ENCODE data around the gene ITGA1. TPM values are rescaled to one million over a fixed set of nuclear protein-coding genes. Genes with fewer than 3 reads are reported as not detected.

Gene ITGA1
- total and polyA plus RNA-seq, 2 of the 8 experiments (the other 6 are each of a cell fraction or from before 2014, with no cell fraction given), result 2.3 to 9.0 TPM

DNA sequence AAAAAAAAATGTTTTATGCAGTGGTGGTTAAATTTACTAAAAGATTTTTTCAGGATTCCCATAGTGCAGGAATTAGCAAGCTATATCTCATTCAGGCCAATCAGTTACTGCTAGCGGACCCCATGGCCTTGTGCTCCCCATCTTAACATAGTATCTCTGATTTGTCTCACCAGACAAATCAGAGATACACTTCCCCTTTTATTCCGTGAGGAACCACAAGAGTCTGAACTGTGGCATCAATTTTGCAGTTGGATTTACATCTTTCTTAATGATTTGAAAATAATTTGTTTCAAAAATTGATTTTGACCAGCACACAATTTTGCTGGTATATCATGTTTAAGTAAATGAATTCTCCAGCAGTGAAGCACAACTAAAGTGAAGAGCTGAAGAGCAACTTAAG is 17.9 kb downstream of the ITGA1 start:
- no peak overlapping the region for H3K9ac ChIP-seq (replicated peaks in 1 of 4; ENCODE audit: extremely low read depth in 1 of 4, low read depth in 3 of 4, low read length in 3 of 4)
- H3K27ac ChIP-seq (ENCODE audit: low read depth, low read length), result no peak overlapping the region
- no peak overlapping the region for H3K14ac ChIP-seq (ENCODE audit: insufficient read length)
- no peaks in the 10 kb centered on the region for H3K27me3 ChIP-seq (replicated peaks in 1 of 4; ENCODE audit: control insufficient read depth in 3 of 4, extremely low read depth in 1 of 4, insufficient read depth in 3 of 4, low read length in 3 of 4)
- H3K36me3 ChIP-seq (ENCODE audit: control insufficient read depth in 2 of 4, insufficient read depth in 4 of 4, low read length in 3 of 4), result peaks cover 0 to 14% (median 3%) of the 10 kb centered on the region in 4 experiments; a peak in 2 of 8 replicates
- H2AK5ac ChIP-seq (ENCODE audit: low read depth, low read length), result no peak overlapping the region
- no peak overlapping the region for H2BK20ac ChIP-seq (ENCODE audit: low read length)
- H3K79me1 ChIP-seq (ENCODE audit: low read depth, low read length), result no peaks in the 10 kb centered on the region; the same call in 1 of the 2 replicates
- DNase-seq (ENCODE audit: low read depth in 1 of 2, low spot score in 2 of 2) (no peak), FAIRE-seq (no peak)
- H3K18ac ChIP-seq (ENCODE audit: extremely low read depth, low read length), result no peak overlapping the region
- H3K23ac ChIP-seq (ENCODE audit: insufficient read length), result no peak overlapping the region
- peaks cover 6 to 8% of the 10 kb centered on the region in 2 experiments for H4K20me1 ChIP-seq (replicated peaks in 1 of 2; ENCODE audit: control insufficient read depth in 1 of 2, insufficient read depth in 2 of 2, low read length in 2 of 2)
- no peak overlapping the region for H3K56ac ChIP-seq (replicated peaks; ENCODE audit: insufficient read length, low read depth, low read length)
- ChIA-PET POLR2A (ENCODE audit: partially characterized antibody) (no interaction called here), CTCF (ENCODE audit: partially characterized antibody) (interaction anchor here (0.7 kb wide), 1 partner anchor 26 kb away, joined by 3 read pairs; no protein-coding TSS in a partner anchor)
- H2BK15ac ChIP-seq (ENCODE audit: low read length), result no peak overlapping the region
- no peak overlapping the region for H4K8ac ChIP-seq (ENCODE audit: extremely low read depth, insufficient read depth, low read length)
- H2BK5ac ChIP-seq (ENCODE audit: low read depth, low read length), result no peak overlapping the region
- no peak overlapping the region for H3K4me2 ChIP-seq (ENCODE audit: insufficient read depth in 1 of 2, low read depth in 2 of 2, low read length in 2 of 2)
- H3K4ac ChIP-seq (replicated peaks; ENCODE audit: insufficient read length, low read depth, low read length), result no peak overlapping the region
- peaks cover 0 to 5% (median 2%) of the 10 kb centered on the region in 4 experiments; a peak in 4 of 7 replicates for H3K4me1 ChIP-seq (replicated peaks in 1 of 4; ENCODE audit: control insufficient read depth in 3 of 4, insufficient read depth in 4 of 4, low read length in 3 of 4)
- no peak overlapping the region for H2BK120ac ChIP-seq (replicated peaks; ENCODE audit: low read depth, low read length)
- WGBS, 2 experiments (ENCODE audit: extremely low coverage in 1 of 2, insufficient coverage in 1 of 2, insufficient read length in 1 of 2, insufficient replicate concordance in 2 of 2, low coverage in 1 of 2, low lambda C conversion rate in 2 of 2, missing lambda C conversion rate in 1 of 2), result 83% methylated on average over 2 of the region's 2 CpGs; no CpG with 5 or more reads in 1 of the 2 experiments
- no peak overlapping the region for H3K4me3 ChIP-seq (ENCODE audit: extremely low read depth in 1 of 4, insufficient read depth in 2 of 4, low read depth in 3 of 4, low read length in 4 of 4)
- H4K5ac ChIP-seq (ENCODE audit: insufficient read length, low read depth, low read length), result no peak overlapping the region
- H2BK12ac ChIP-seq (ENCODE audit: low read depth, low read length), result no peak overlapping the region
- no peaks in the 10 kb centered on the region for H3K9me3 ChIP-seq (ENCODE audit: insufficient read depth in 2 of 2, low read depth in 1 of 2, low read length in 1 of 2)
- peaks cover 0 to 47% of the 10 kb centered on the region in 2 experiments; a peak in 3 of 4 replicates for H3K79me2 ChIP-seq (ENCODE audit: control insufficient read depth in 1 of 2, insufficient read depth in 2 of 2, low read length in 2 of 2)
- peaks cover 9% of the 10 kb centered on the region for H3K23me2 ChIP-seq (ENCODE audit: low read depth, low read length)
- H4K91ac ChIP-seq (replicated peaks; ENCODE audit: insufficient read length, low read length), result no peak overlapping the region
- H2AFZ ChIP-seq (ENCODE audit: low read length), result no peak overlapping the region
- TF ChIP-seq CHD1 (IDR thresholded peaks at IDR 0.05; ENCODE audit: low read depth, low read length) (no peak), SAP30 (IDR thresholded peaks at IDR 0.05; ENCODE audit: insufficient read depth, insufficient replicate concordance, low read length) (no peak), CHD2 (IDR thresholded peaks at IDR 0.05; ENCODE audit: low read length) (no peak), JUND (IDR thresholded peaks at IDR 0.05; ENCODE audit: low read length) (no peak), CTBP2 (IDR thresholded peaks at IDR 0.05; ENCODE audit: borderline replicate concordance, insufficient read depth, insufficient read length, low read length) (no peak), SUZ12 (IDR thresholded peaks at IDR 0.05; ENCODE audit: low read length) (no peak), TCF12 (IDR thresholded peaks at IDR 0.05; ENCODE audit: low read depth, low read length) (no peak), KDM1A (IDR thresholded peaks at IDR 0.05; ENCODE audit: borderline replicate concordance, low read length) (no peak), HDAC6 (IDR thresholded peaks at IDR 0.05; ENCODE audit: low read depth, low read length) (no peak), GTF2F1 (IDR thresholded peaks at IDR 0.05; ENCODE audit: borderline replicate concordance, low read depth, low read length) (no peak), ZNF274 (IDR thresholded peaks at IDR 0.05; ENCODE audit: borderline replicate concordance, extremely low read depth, low read length) (no peak), RXRA (IDR thresholded peaks at IDR 0.05; ENCODE audit: insufficient read depth, low read depth, low read length) (no peak), SP1 (IDR thresholded peaks at IDR 0.05; ENCODE audit: low read depth, low read length) (no peak), FOSL1 (IDR thresholded peaks at IDR 0.05; ENCODE audit: insufficient read depth, low read depth, low read length) (no peak)
